Measurements from ENCODE around the gene PATJ.

DNA sequence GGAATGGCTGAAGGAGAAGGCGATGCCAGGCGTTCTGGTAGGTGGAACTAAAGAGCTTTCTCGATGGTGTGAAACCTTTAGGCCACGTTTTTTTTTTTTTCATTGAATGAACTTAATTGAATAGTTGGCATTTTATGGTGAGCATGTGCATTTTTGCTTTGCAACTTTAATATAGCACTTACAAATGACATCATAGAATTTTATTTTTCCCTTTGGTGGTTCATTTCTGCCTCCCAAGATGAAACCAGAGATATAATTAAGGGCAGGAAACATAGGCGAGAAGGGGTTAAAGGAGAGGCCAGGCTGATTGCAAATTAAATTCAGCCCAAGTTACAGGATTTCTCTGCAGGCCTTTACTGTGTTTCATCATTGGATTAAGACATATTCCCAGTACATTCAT, 366.8 kb downstream of the PATJ start:
- TF ChIP-seq, protein P1, sequence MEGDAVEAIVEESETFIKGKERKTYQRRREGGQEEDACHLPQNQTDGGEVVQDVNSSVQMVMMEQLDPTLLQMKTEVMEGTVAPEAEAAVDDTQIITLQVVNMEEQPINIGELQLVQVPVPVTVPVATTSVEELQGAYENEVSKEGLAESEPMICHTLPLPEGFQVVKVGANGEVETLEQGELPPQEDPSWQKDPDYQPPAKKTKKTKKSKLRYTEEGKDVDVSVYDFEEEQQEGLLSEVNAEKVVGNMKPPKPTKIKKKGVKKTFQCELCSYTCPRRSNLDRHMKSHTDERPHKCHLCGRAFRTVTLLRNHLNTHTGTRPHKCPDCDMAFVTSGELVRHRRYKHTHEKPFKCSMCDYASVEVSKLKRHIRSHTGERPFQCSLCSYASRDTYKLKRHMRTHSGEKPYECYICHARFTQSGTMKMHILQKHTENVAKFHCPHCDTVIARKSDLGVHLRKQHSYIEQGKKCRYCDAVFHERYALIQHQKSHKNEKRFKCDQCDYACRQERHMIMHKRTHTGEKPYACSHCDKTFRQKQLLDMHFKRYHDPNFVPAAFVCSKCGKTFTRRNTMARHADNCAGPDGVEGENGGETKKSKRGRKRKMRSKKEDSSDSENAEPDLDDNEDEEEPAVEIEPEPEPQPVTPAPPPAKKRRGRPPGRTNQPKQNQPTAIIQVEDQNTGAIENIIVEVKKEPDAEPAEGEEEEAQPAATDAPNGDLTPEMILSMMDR (IDR thresholded peaks at IDR 0.05) = no peak
- TF ChIP-seq POLR2A (IDR thresholded peaks at IDR 0.05) = no peak
